Sigmoid colon (tissue), 4 donors: Measurements from ENCODE around the gene NQO2.

Source experiments
- POLR2AphosphoS5 ChIP-seq, 4 donors: sonication (generic); formaldehyde crosslinking; IDR thresholded peaks; one replicate each; pipeline ENCODE4 v1.6.1; 2017; ENCODE audit warnings: antibody characterized with exemption in 4 of 4
- TF ChIP-seq, protein P1 (sequence below), 4 experiments: fragments of 450-650 bp in 3 of 4; fragments of 200-600 bp in 1 of 4; IDR thresholded peaks; one replicate each; pipeline ENCODE4 v1.5.1; 2016 to 2019; ENCODE audit warnings: antibody characterized with exemption in 4 of 4, mild to moderate bottlenecking in 3 of 4, moderate library complexity in 2 of 4

DNA sequence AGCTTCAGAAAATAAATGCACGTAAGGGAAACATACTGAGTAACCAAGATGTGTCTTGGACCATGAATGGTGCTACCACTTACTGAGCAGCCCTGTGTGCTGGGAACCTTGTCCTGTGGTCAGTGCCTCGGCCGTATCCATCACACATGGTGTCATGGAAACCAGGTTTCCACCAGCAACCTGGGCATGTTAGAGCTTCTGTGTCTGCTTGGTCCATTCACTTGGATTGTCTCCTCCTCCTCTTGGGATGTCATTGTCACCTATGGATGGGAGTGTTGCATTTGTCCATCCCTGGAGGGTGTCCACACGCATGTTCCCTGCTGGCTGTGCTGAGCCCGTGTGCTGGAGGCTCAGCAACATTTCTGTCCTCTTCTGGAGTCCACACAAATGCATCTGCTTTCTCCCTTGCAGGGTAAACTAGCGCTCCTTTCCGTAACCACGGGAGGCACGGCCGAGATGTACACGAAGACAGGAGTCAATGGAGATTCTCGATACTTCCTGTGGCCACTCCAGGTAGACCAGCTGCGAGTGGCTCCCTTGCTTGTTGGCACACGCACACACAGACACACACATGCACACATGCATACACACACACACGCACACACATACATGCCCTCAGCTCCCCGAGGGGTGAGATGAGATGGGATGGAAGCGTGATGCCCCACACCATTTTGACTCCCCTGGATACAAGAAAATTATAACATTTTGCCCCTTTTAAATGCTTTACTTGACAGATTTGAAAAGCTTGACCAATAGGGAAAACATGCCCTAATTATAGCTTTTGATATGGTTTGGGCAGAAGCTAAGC lies 17.0 kb downstream of the NQO2 start:
- TF ChIP-seq, protein P1, sequence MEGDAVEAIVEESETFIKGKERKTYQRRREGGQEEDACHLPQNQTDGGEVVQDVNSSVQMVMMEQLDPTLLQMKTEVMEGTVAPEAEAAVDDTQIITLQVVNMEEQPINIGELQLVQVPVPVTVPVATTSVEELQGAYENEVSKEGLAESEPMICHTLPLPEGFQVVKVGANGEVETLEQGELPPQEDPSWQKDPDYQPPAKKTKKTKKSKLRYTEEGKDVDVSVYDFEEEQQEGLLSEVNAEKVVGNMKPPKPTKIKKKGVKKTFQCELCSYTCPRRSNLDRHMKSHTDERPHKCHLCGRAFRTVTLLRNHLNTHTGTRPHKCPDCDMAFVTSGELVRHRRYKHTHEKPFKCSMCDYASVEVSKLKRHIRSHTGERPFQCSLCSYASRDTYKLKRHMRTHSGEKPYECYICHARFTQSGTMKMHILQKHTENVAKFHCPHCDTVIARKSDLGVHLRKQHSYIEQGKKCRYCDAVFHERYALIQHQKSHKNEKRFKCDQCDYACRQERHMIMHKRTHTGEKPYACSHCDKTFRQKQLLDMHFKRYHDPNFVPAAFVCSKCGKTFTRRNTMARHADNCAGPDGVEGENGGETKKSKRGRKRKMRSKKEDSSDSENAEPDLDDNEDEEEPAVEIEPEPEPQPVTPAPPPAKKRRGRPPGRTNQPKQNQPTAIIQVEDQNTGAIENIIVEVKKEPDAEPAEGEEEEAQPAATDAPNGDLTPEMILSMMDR (IDR thresholded peaks at IDR 0.05): no peak
- no peak for TF ChIP-seq POLR2AphosphoS5 (IDR thresholded peaks at IDR 0.05)
